ENCODE data around the gene SCML1. TPM values are rescaled to one million over a fixed set of nuclear protein-coding genes. Genes with fewer than 3 reads are reported as not detected.
A peak's percentile ranks its signal among the peaks of the same experiment; 100 is the strongest.

SCML1 gene
- total and polyA plus RNA-seq, 2 of the 8 experiments (the other 6 are each of a cell fraction or from before 2014, with no cell fraction given): 2.2 to 2.5 TPM

GRCh38 chrX:17721715-17722114 lies 15.6 kb upstream of the SCML1 start:
- FAIRE-seq (peak; percentile 24), DNase-seq (ENCODE audit: low read depth in 1 of 2, low spot score in 2 of 2) (no peak)
- H3K9me3 ChIP-seq (ENCODE audit: insufficient read depth in 2 of 2, low read depth in 1 of 2, low read length in 1 of 2): no peaks in the 10 kb centered on the region
- no peak overlapping the region for H4K8ac ChIP-seq (ENCODE audit: extremely low read depth, insufficient read depth, low read length)
- no peak overlapping the region for H3K9ac ChIP-seq (replicated peaks in 1 of 4; ENCODE audit: extremely low read depth in 1 of 4, low read depth in 3 of 4, low read length in 3 of 4)
- ChIA-PET POLR2A (ENCODE audit: partially characterized antibody) (no interaction called here), CTCF (ENCODE audit: partially characterized antibody) (no interaction called here)
- H2BK5ac ChIP-seq (ENCODE audit: low read depth, low read length): no peak overlapping the region
- no peak overlapping the region for H2AK5ac ChIP-seq (ENCODE audit: low read depth, low read length)
- H4K20me1 ChIP-seq (replicated peaks in 1 of 2; ENCODE audit: control insufficient read depth in 1 of 2, insufficient read depth in 2 of 2, low read length in 2 of 2): no peaks in the 10 kb centered on the region
- no peak overlapping the region for H4K5ac ChIP-seq (ENCODE audit: insufficient read length, low read depth, low read length)
- 66% methylated on average over 3 of the region's 4 CpGs; no CpG with 5 or more reads in 1 of the 2 experiments for WGBS, 2 experiments (ENCODE audit: extremely low coverage in 1 of 2, insufficient coverage in 1 of 2, insufficient read length in 1 of 2, insufficient replicate concordance in 2 of 2, low coverage in 1 of 2, low lambda C conversion rate in 2 of 2, missing lambda C conversion rate in 1 of 2)
- no peak overlapping the region for H2BK20ac ChIP-seq (ENCODE audit: low read length)
- H3K4ac ChIP-seq (replicated peaks; ENCODE audit: insufficient read length, low read depth, low read length): no peak overlapping the region
- no peak overlapping the region; a peak in 1 of 4 replicates for H3K4me2 ChIP-seq (ENCODE audit: insufficient read depth in 1 of 2, low read depth in 2 of 2, low read length in 2 of 2)
- H3K79me2 ChIP-seq (ENCODE audit: control insufficient read depth in 1 of 2, insufficient read depth in 2 of 2, low read length in 2 of 2): no peaks in the 10 kb centered on the region
- no peaks in the 10 kb centered on the region for H3K23me2 ChIP-seq (ENCODE audit: low read depth, low read length)
- H2BK15ac ChIP-seq (ENCODE audit: low read length): no peak overlapping the region
- H3K18ac ChIP-seq (ENCODE audit: extremely low read depth, low read length): no peak overlapping the region
- no peak overlapping the region for H3K23ac ChIP-seq (ENCODE audit: insufficient read length)
- H2BK12ac ChIP-seq (ENCODE audit: low read depth, low read length): no peak overlapping the region
- H3K79me1 ChIP-seq (ENCODE audit: low read depth, low read length): no peaks in the 10 kb centered on the region
- no peaks in the 10 kb centered on the region; a peak in 2 of 7 replicates for H3K27me3 ChIP-seq (replicated peaks in 1 of 4; ENCODE audit: control insufficient read depth in 3 of 4, extremely low read depth in 1 of 4, insufficient read depth in 3 of 4, low read length in 3 of 4)
- no peak overlapping the region for H4K91ac ChIP-seq (replicated peaks; ENCODE audit: insufficient read length, low read length)
- H2AFZ ChIP-seq (ENCODE audit: low read length): no peak overlapping the region
- H3K56ac ChIP-seq (replicated peaks; ENCODE audit: insufficient read length, low read depth, low read length): no peak overlapping the region
- no peak overlapping the region for H2BK120ac ChIP-seq (replicated peaks; ENCODE audit: low read depth, low read length)
- H3K4me1 ChIP-seq (replicated peaks in 1 of 4; ENCODE audit: control insufficient read depth in 3 of 4, insufficient read depth in 4 of 4, low read length in 3 of 4): peaks cover 0 to 4% (median 2%) of the 10 kb centered on the region in 4 experiments; a peak in 2 of 7 replicates
- 0 out of 8 replicates have a peak, but pooled peaks cover 0 to 3% (median 0%) of the 10 kb centered on the region in 4 experiments for H3K36me3 ChIP-seq (ENCODE audit: control insufficient read depth in 2 of 4, insufficient read depth in 4 of 4, low read length in 3 of 4)
- no peak overlapping the region for H3K27ac ChIP-seq (ENCODE audit: low read depth, low read length)
- no peak overlapping the region for H3K14ac ChIP-seq (ENCODE audit: insufficient read length)
- H3K4me3 ChIP-seq (ENCODE audit: extremely low read depth in 1 of 4, insufficient read depth in 2 of 4, low read depth in 3 of 4, low read length in 4 of 4): no peak overlapping the region
- TF ChIP-seq MAFK (IDR thresholded peaks at IDR 0.05; ENCODE audit: low read depth, low read length): no peak
- TF ChIP-seq CREB1 (IDR thresholded peaks at IDR 0.05): no peak
- TF ChIP-seq SUZ12 (IDR thresholded peaks at IDR 0.05; ENCODE audit: low read length): no peak
- no peak for TF ChIP-seq ATF2 (IDR thresholded peaks at IDR 0.05; ENCODE audit: low read length)
- no peak for TF ChIP-seq JUN (IDR thresholded peaks at IDR 0.05; ENCODE audit: low read depth, low read length)
- TF ChIP-seq CHD2 (IDR thresholded peaks at IDR 0.05; ENCODE audit: low read length): no peak
- no peak for TF ChIP-seq CBX5 (IDR thresholded peaks at IDR 0.05; ENCODE audit: low read depth, low read length)
- TF ChIP-seq MAX (IDR thresholded peaks at IDR 0.05): no peak
- no peak for TF ChIP-seq CBX8 (IDR thresholded peaks at IDR 0.05; ENCODE audit: borderline replicate concordance, low read depth, low read length)
- no peak for TF ChIP-seq CHD1 (IDR thresholded peaks at IDR 0.05; ENCODE audit: low read depth, low read length)
- no peak for TF ChIP-seq KDM1A (IDR thresholded peaks at IDR 0.05; ENCODE audit: borderline replicate concordance, low read length)
- no peak for TF ChIP-seq JUND (IDR thresholded peaks at IDR 0.05; ENCODE audit: low read length)
- no peak for TF ChIP-seq EZH2 (IDR thresholded peaks at IDR 0.05; ENCODE audit: low read depth, low read length, severe bottlenecking)
- no peak for TF ChIP-seq TEAD4 (IDR thresholded peaks at IDR 0.05; ENCODE audit: low read depth, low read length)
